Coronary artery (tissue), 2 donors: ENCODE measurements around the gene TMOD1.

Source experiments
- DNase-seq: peaks from one replicate; pipeline ENCODE4 v3.0.0-alpha.2; 2017; ENCODE audit warnings: low spot score
- H3K27ac ChIP-seq, 2 donors: fragments of 200-600 bp; sonication (generic); one replicate each; pipeline ENCODE4 v1.5.1; 2016 to 2019
- H3K4me3 ChIP-seq: fragments of 200-600 bp; sonication (generic); 2 replicates; pipeline ENCODE4 v1.5.1; 2016; ENCODE audit warnings: mild to moderate bottlenecking, moderate library complexity
- TF ChIP-seq, protein P1 (sequence below): fragments of 200-600 bp; sonication (generic); IDR thresholded peaks from one replicate; pipeline ENCODE4 v1.5.1; 2019; ENCODE audit warnings: antibody characterized with exemption

TMOD1 gene

DNA sequence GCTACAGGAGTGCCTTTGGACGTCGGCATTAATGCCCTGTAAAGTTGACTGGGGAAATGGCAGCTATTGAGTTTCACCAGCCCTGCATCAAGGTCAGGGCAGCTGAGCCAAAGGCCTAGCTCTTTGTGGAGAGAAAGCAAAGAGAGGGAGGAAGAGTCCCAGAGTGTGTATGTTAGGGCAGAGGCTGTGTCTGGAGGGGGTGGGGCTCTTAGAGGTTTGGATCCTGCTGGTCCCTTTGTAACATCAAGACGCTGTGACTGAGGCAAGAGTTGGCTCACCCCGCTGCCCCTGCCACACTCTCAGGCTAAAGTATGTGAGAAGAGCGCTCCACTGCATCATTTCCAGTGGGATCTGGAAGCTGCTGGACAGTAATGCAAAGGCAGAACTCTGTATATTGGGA is 34.3 kb downstream of the TMOD1 start:
- TF ChIP-seq, protein P1, sequence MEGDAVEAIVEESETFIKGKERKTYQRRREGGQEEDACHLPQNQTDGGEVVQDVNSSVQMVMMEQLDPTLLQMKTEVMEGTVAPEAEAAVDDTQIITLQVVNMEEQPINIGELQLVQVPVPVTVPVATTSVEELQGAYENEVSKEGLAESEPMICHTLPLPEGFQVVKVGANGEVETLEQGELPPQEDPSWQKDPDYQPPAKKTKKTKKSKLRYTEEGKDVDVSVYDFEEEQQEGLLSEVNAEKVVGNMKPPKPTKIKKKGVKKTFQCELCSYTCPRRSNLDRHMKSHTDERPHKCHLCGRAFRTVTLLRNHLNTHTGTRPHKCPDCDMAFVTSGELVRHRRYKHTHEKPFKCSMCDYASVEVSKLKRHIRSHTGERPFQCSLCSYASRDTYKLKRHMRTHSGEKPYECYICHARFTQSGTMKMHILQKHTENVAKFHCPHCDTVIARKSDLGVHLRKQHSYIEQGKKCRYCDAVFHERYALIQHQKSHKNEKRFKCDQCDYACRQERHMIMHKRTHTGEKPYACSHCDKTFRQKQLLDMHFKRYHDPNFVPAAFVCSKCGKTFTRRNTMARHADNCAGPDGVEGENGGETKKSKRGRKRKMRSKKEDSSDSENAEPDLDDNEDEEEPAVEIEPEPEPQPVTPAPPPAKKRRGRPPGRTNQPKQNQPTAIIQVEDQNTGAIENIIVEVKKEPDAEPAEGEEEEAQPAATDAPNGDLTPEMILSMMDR, result no peak
- H3K27ac ChIP-seq, result no peak overlapping the region
- DNase-seq, result no peak

DNA sequence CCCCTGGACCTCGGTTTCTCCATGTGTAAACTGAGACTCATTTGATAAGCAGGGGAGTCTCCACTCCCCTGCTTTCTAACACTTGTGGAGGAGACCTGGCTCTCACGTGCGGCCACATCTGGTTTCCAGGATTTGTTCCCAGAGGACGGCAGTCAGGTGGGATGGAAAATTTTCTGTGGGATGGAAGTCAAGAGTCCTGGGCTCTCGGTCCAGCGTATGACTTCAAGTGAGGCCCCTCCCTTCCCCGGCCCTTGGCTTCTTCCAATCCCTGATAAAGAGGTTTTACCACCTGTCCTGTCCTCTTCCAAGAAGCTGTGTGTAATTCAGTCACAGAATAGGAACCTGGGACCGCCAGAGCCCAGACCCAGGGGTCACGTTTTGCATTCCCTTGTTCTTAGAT is 35.0 kb downstream of the TMOD1 start:
- no peak for DNase-seq
- H3K27ac ChIP-seq, result no peak overlapping the region
- H3K4me3 ChIP-seq, result no peak overlapping the region
- TF ChIP-seq, protein P1, result no peak

More for the DNA sequence above, 34.3 kb downstream of the TMOD1 start:
- H3K4me3 ChIP-seq, result no peak overlapping the region

DNA sequence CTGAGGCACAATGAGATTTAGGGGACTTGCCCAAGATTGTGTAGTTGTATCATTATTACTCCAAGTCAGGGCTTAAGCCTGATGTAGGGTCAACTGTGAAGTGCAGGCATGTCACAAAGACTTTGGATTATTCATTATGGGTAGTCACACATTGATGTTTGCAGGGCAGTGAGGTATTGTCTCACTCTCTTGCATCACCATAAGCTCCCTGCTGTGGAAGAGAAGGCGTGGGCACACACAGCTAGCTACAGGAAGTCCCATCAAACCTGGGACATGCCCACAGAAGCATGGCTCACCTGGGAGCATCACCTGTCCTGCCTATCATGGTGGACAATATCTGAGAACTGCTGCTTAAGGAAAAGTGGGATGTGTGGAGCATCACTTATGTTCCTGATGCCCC is 42.1 kb downstream of the TMOD1 start:
- no peak for DNase-seq
- H3K4me3 ChIP-seq, result no peak overlapping the region

DNA sequence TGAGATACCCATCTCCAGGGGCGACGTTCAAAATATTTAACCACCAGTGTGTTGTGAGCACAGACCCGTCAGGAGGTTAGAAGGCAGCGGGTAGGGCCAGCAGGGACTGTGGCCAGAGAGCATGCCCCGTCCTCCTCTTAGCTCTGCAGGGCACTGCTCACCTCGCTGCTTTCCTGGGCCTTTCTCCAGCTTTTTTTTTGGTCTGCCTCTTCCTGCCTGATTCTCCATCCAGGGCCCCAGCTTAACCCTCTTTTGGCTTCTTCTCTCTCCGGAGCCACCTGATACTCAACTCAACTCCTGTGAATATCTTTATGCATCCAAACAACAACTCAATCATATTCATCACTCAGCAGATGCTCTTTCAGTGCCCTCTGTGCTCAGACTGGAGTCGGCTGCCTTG is 44.0 kb downstream of the TMOD1 start:
- DNase-seq, result no peak
- Histone ChIP-seq H3K4me3 (no peak overlapping the region), H3K27ac (no peak overlapping the region)
- TF ChIP-seq, protein P1, result no peak

More for the DNA sequence above, 42.1 kb downstream of the TMOD1 start:
- no peak overlapping the region for H3K27ac ChIP-seq
- TF ChIP-seq, protein P1, result no peak

DNA sequence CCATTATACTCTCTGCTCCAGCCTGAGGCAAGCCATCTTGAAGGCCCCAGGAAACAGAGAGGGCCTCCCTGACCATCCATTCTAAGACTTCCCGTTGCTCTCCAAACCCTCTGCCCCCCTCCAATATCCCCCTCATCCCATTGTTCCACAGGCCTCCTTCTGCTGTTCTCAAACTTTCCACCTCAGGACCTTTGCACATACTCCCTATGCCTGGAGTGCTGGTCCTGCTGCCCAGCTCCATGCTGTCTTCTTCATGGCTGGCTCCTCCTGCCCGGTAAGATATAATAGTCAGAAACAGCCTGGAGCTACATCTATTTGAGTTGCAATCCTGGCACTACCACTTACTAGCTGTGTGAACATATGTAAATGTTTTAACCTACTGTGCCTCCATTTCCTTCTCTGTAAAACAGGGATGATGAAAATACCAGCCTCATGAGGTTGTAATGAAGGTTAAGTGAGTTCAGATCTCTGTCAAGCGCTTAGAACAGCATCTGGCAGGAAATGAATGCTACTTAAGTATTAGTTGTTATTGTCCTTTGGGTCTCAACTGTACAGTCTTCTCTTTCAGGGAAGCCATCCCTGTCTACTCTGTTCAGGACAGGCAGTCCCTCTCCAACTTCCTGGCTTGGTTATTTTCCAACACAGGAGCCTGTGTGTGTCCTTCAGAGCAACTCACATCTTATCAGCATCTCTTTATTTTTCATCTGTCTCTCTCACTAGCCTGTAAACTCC is 45.8 kb downstream of the TMOD1 start:
- no peak overlapping the region for H3K4me3 ChIP-seq
- no peak overlapping the region for H3K27ac ChIP-seq
- DNase-seq, result no peak
- TF ChIP-seq, protein P1, result no peak

DNA sequence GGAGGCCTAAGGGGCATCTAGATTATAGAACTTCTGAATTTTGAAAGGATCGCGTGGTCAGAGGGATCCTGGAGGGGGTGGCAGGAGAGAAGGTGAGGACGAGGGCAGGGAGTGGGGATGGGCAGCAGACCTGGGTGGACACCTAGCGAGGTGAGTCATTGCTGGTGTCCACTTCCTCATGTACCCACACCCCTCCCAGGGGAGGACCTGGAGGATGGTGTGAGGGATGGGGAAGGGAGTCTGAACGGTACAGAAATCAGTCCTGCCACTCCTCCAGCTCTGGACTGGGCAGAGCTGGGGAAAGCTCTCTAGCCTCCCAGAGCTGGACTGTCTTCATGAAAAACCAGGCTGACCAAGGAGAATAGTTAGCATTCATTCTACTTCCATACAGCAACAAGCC is 46.9 kb downstream of the TMOD1 start:
- peak overlapping the region in 1 of 2 donors; percentile 40 for H3K27ac ChIP-seq

More for the DNA sequence above, 46.9 kb downstream of the TMOD1 start:
- no peak overlapping the region for H3K4me3 ChIP-seq
- no peak for DNase-seq
- TF ChIP-seq, protein P1, result no peak
